Heart right ventricle (tissue), 16 donors: Measurements from ENCODE around the gene SRMS. TPM values are rescaled to one million over a fixed set of nuclear protein-coding genes. Genes with fewer than 3 reads are reported as not detected.

Experiments used
- ATAC-seq, 8 donors: fragments of 200-7000 bp; cut with Tn5 transposase; one replicate each; pipeline ENCODE4 v1.9.1; 2020; ENCODE audit warnings: mild to moderate bottlenecking in 8 of 8, moderate library complexity in 8 of 8, moderate number of reproducible peaks in 1 of 8
- DNase-seq, 2 donors: peaks; one replicate each; pipeline ENCODE4 v3.0.0-alpha.2; 2020
- H3K27ac ChIP-seq, 10 donors: fragments of 200-600 bp; sonication (generic) in 2 of 10; one replicate each; pipeline versions ENCODE4 v1.5.0 to v1.8.0; 2020 to 2022; ENCODE audit warnings: mild to moderate bottlenecking in 3 of 10
- H3K27me3 ChIP-seq, 7 donors: fragments of 200-600 bp; one replicate each; pipeline ENCODE4 v1.8.0; 2021 to 2022; ENCODE audit warnings: mild to moderate bottlenecking in 2 of 7
- H3K36me3 ChIP-seq, 9 donors: fragments of 200-600 bp; sonication (generic) in 1 of 9; one replicate each; pipeline versions ENCODE4 v1.5.0 to v1.8.0; 2020 to 2022; ENCODE audit warnings: mild to moderate bottlenecking in 2 of 9
- H3K4me1 ChIP-seq, 9 donors: fragments of 200-600 bp; sonication (generic) in 1 of 9; one replicate each; pipeline versions ENCODE4 v1.5.0 to v1.8.0; 2020 to 2022; ENCODE audit warnings: mild to moderate bottlenecking in 4 of 9
- H3K4me3 ChIP-seq, 10 donors: fragments of 200-600 bp; sonication (generic) in 2 of 10; one replicate each; pipeline versions ENCODE4 v1.5.0 to v1.8.0; 2020 to 2022; ENCODE audit warnings: mild to moderate bottlenecking in 7 of 10, moderate library complexity in 2 of 10
- H3K9me3 ChIP-seq, 11 donors: fragments of 200-600 bp in 10 of 11; sonication (generic) in 2 of 11; one replicate each; pipeline versions ENCODE4 v1.5.0 to v1.8.0; 2013 to 2022; ENCODE audit warnings: mild to moderate bottlenecking in 2 of 11, control low read depth in 1 of 11, moderate library complexity in 1 of 11
- CTCF ChIP-seq, 9 donors: fragments of 200-600 bp; sonication (generic) in 2 of 9; IDR thresholded peaks; one replicate each; pipeline versions ENCODE4 v1.5.0 to v1.8.0; 2021 to 2022; ENCODE audit warnings: antibody characterized with exemption in 9 of 9, mild to moderate bottlenecking in 5 of 9, moderate library complexity in 1 of 9
- WGBS, 2 donors: extraction: QIAGEN DNeasy Blood & Tissue Kit; methylation state at CpG; one replicate each; pipeline ENCODE4 v1.1.7; 2013; ENCODE audit warnings: inconsistent platforms in 1 of 2; 5-methylcytosine and 5-hydroxymethylcytosine counted together
- intact Hi-C, 10 donors: fragments of 100-400 bp; cut with DNase I; formaldehyde crosslinking; loops; one replicate each; pipeline versions ENCODE4 v1.11.1 to v1.14.2; 2022
- polyA plus RNA-seq, 2 donors: library from polyadenylated mRNA; stranded (reverse); fragments of 200-250 nt; gene quantifications; one replicate each; pipeline ENCODE4 v1.2.3, GENCODE V29; 2013
- total RNA-seq, 10 donors: library from RNA; stranded (reverse); fragmentation: NEBNext Ultra II Directional in 3 of 10; extraction: Animal tissue kit (Norgen Biotek cat#: 25700) in 3 of 10; gene quantifications; one replicate each; pipeline versions ENCODE4 v1.2.1 to v1.2.4, GENCODE V29; 2021 to 2023
- donor health status: Arrhythmogenic right ventricular cardiomyopathy.
- donor health status: ischemic (EF 13 %, LVEDD 7.1; RV severe dilation, severe dysfunction).
- donor health status: healthy with polysubstance abuse.
- donor health status: DM: no; HTN: yes; CAD: no.
- donor health status: DM: no; HTN: no; CAD: no.
- donor health status: ischemic (EF 25% LVEDD 6.9; RV normal size, moderate dysfunction).
- donor health status: ischemic (EF 25% LVEDD 5.7; RV mildly dilated, moderate dysfunction).
- donor health status: healthy.
- donor health status: DM: yes; HTN: yes; CAD: no.
- donor health status: Ischemic cardiomyopathy.
- donor health status: ischemic (EF 35%, LVEDD 5.7; RV mildly dilated, moderate dysfunction).
- donor health status: nonischemic (EF 11% LVEDD 7.7; RV severe dilation, severe dysfunction).
- donor health status: DM: yes; HTN: yes; CAD: no.
- donor health status: PGD.
- donor health status: ischemic (EF 29% LVEDD 5.4; RV normal size, mild dysfunction).
- donor health status: nonischemic (EF 23%, LVEDD 6.1; RV moderate dilation, normal function).

The SRMS gene
- total and polyA plus RNA-seq, 12 donors = not detected

DNA sequence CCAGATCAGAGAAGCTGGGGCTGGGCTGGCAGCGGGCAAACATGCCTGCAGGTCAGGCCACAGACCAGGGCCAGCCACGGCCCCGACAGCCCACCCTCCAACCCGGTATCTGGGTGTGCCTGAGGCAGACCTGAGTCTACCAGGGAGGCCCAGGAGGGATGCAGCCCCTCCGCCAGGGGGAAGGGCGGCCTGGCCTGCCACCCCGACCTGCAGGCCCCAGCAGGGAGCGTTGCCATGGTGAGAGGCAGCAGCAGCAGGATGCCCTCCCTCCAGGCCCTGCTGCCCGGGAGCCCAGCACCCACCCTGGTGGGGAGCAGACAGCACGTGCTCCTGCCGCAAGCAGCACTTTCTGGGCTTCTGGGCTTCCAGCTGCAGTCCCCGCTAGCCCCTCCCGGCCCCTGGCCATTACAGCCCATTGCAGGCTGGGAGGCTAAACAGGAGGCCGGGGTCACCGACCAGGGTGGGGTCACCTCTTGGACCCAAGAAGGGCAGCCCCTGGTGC, 44.8 kb downstream of the SRMS start:
- Histone ChIP-seq H3K4me3 (no peak overlapping the region), H3K27me3 (peaks cover 0 to 42% (median 35%) of the 10 kb centered on the region in 7 donors), H3K4me1 (peaks cover 6 to 42% (median 30%) of the 10 kb centered on the region in 9 donors), H3K27ac (peak overlapping the region in 5 of 10 donors; percentile 92 to 98 (median 97)), H3K9me3 (peaks cover 0 to 25% (median 0%) of the 10 kb centered on the region in 11 donors), H3K36me3 (no peaks in the 10 kb centered on the region)
- no peak for TF ChIP-seq CTCF (IDR thresholded peaks at IDR 0.05)
- intact Hi-C loops = no loop called here
- WGBS, 2 donors = 66 to 68% methylated on average over 15 of the region's 15 CpGs
- DNase-seq = no peak
- ATAC-seq = no peak

- TF ChIP-seq CTCF (IDR thresholded peaks at IDR 0.05) = no peak
- H3K4me3 ChIP-seq = no peak overlapping the region
- H3K27me3 ChIP-seq = peaks cover 0 to 47% (median 39%) of the 10 kb centered on the region in 7 donors
- no peaks in the 10 kb centered on the region for H3K36me3 ChIP-seq
- peaks cover 6 to 42% (median 30%) of the 10 kb centered on the region in 9 donors for H3K4me1 ChIP-seq
- peak overlapping the region; percentile 60 to 98 (median 88) for H3K27ac ChIP-seq
- peaks cover 0 to 25% (median 0%) of the 10 kb centered on the region in 11 donors for H3K9me3 ChIP-seq
- ATAC-seq (peak; percentile 37 to 73 (median 52)), DNase-seq (peak; percentile 71 to 85)
- WGBS, 2 donors = 12 to 13% methylated on average over 26 of the region's 26 CpGs
- intact Hi-C loops = no loop called here
Measured at GRCh38 chr20:63501818-63502670, 45.5 kb downstream of the SRMS start.

DNA sequence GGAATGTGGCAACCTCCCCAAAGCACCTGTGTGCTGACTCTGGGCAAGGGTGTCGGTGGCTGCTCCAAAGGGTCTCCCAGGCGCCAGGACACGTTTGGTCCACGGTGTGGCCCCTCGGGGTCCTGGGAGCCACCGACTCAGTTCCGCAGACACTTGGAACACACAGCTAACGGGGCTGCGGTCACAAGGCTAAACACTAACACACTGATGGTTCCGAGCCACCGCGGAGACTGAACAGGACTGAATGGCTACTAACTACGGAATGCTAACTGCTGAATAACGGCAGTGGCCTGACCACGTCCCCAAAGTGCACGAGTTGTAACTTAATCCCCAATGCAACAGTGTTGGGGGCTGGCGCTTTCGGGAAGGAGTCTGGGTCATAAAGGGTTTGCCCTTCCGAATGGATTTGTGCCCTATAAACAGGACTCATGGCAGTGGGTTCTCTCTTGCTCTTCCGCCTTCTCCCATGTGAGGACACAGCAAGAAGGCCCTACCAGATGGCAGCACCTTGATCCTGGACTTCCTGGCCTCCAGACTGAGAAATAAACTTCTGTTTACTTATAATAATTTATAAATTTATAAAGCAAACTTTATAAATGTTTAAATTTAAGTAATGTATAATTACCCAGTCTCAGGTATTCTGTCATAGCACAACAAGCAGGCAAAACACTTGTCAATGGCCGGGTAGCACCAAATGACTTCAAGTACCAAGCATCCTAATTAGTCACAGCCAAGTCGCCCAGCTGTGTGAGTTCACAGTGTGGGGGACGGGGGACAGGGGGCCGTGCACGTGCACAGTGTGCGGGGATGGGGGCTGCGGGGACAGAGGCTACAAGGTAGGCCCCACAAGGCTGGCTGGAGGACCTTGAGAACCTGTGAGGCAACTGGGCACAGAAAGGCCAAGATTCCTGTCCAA, 46.4 kb downstream of the SRMS start:
- H3K36me3 ChIP-seq = no peaks in the 10 kb centered on the region
- no peak overlapping the region for H3K4me3 ChIP-seq
- H3K27ac ChIP-seq = peak overlapping the region; percentile 60 to 98 (median 88)
- H3K4me1 ChIP-seq = peaks cover 10 to 51% (median 37%) of the 10 kb centered on the region in 9 donors
- peaks cover 0 to 56% (median 44%) of the 10 kb centered on the region in 7 donors for H3K27me3 ChIP-seq
- ATAC-seq (peak in 1 of 8 donors; percentile 5), DNase-seq (no peak)
- 68 to 70% methylated on average over 27 of the region's 27 CpGs for WGBS, 2 donors
- no peak for TF ChIP-seq CTCF (IDR thresholded peaks at IDR 0.05)
- H3K9me3 ChIP-seq = peaks cover 0 to 22% (median 0%) of the 10 kb centered on the region in 11 donors
- intact Hi-C loops = no loop called here
